Activated T-cell treated with anti-CD3 and anti-CD28 coated beads, Interleukin-2, amount 50 U/mL, for 1 hour (primary cell): ENCODE results near the gene DNAH5.
"Not testable (repeated sequence)": the region's sequence is repeated elsewhere in the genome, so short reads cannot be mapped to it uniquely, and the experiment has no call there.

Experiments
- DNase-seq: peaks from one replicate; pipeline ENCODE4 v3.0.0-alpha.2; 2020

The DNAH5 gene

GRCh38 chr5:13944560-13945199 is at the start of gene DNAH5:
Gene DNAH5, minus strand, starts transcription at chr5:13944688. Its CDS starts 250 bp downstream, at chr5:13944438.
- DNase-seq: no peak

- DNase-seq: no peak
These were observed 49.4 kb upstream of the DNAH5 start for GRCh38 chr5:13993926-13994325.

- DNase-seq: no peak
These were observed 48.3 kb upstream of the DNAH5 start for GRCh38 chr5:13992795-13993194.

GRCh38 chr5:13991365-13991764 is 46.9 kb upstream of the DNAH5 start:
- no peak for DNase-seq

GRCh38 chr5:13990896-13991295 is 46.4 kb upstream of the DNAH5 start:
- no peak for DNase-seq

- DNase-seq: no peak
These were observed 45.3 kb upstream of the DNAH5 start for GRCh38 chr5:13989832-13990231.

- no peak for DNase-seq
These were observed 43.5 kb upstream of the DNAH5 start for GRCh38 chr5:13987843-13988464.

- no peak for DNase-seq
These were observed 41.4 kb upstream of the DNAH5 start for GRCh38 chr5:13985731-13986418.

- DNase-seq: not testable (repeated sequence)
These were observed 40.4 kb upstream of the DNAH5 start for GRCh38 chr5:13984888-13985287.

GRCh38 chr5:13976867-13977830 is 32.7 kb upstream of the DNAH5 start:
- no peak for DNase-seq

- DNase-seq: no peak
These were observed 31.7 kb upstream of the DNAH5 start for GRCh38 chr5:13976223-13976622.

GRCh38 chr5:13975246-13975645 is 30.8 kb upstream of the DNAH5 start:
- no peak for DNase-seq

- DNase-seq: no peak
These were observed 29.2 kb upstream of the DNAH5 start for GRCh38 chr5:13973724-13974123.

- DNase-seq: no peak
These were observed 27.5 kb upstream of the DNAH5 start for GRCh38 chr5:13972029-13972428.

- DNase-seq: no peak
These were observed 12.7 kb upstream of the DNAH5 start for GRCh38 chr5:13957032-13957645.

- no peak for DNase-seq
These were observed 12.0 kb upstream of the DNAH5 start for GRCh38 chr5:13956471-13956870.

- no peak for DNase-seq
These were observed 11.4 kb upstream of the DNAH5 start for GRCh38 chr5:13955896-13956295.

- no peak for DNase-seq
These were observed 1.6 kb upstream of the DNAH5 start for GRCh38 chr5:13946111-13946510.

GRCh38 chr5:13945271-13945670 is 783 bp upstream of the DNAH5 start:
- no peak for DNase-seq

GRCh38 chr5:13943676-13944075 is 812 bp downstream of the DNAH5 start:
- DNase-seq: no peak

- DNase-seq: no peak
These were observed 3.0 kb downstream of the DNAH5 start for GRCh38 chr5:13941468-13941867.

GRCh38 chr5:13939638-13940037 is 4.8 kb downstream of the DNAH5 start:
- no peak for DNase-seq

GRCh38 chr5:13934921-13935320 is 9.6 kb downstream of the DNAH5 start:
- DNase-seq: no peak
